Liver (tissue), 3 donors: Measurements from ENCODE around the gene EXOC3.

Source experiments
- GABPA ChIP-seq, 2 donors: IDR thresholded peaks in 1 of 2; conservative IDR thresholded peaks in 1 of 2; 2 replicates each; pipeline ENCODE4 v1.6.1; 2016; ENCODE audit warnings: antibody characterized with exemption in 2 of 2, mild to moderate bottlenecking in 1 of 2, moderate library complexity in 1 of 2
- YY1 ChIP-seq: IDR thresholded peaks from 2 replicates; pipeline ENCODE4 v1.6.1; 2016; ENCODE audit warnings: antibody characterized with exemption, mild to moderate bottlenecking
- TF ChIP-seq, protein P1 (sequence below): fragments of 150-350 bp; IDR thresholded peaks from 2 replicates; pipeline ENCODE4 v1.5.1; 2017; ENCODE audit warnings: improper control_type of control experiment, low read depth, low read length; ENCODE audit not compliant: missing input control
- TF ChIP-seq, protein P2 (sequence below): IDR thresholded peaks from 2 replicates; pipeline ENCODE4 v1.6.1; 2016; ENCODE audit warnings: antibody characterized with exemption
- donor health status: healthy.
- donor health status: healthy.

DNA sequence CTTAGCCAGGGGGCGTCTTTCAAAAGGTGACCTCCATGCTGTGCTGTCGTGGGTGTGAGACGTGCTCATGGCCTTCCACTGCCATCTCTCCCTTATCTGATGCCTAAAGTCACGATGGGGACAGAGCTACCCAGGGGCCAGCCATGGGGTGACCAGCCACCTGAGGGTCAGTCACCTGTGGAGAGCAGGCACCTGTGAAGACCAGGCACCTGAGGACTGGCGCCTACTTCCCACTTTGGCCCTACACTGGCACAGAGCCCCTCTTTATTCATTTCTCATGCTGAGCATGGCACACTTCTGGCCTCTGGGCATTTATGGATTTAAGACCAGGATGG is 6.4 kb upstream of the EXOC3 start:
- TF ChIP-seq YY1 (no peak), GABPA (IDR thresholded peaks at IDR 0.05 in 1 of 2, conservative IDR thresholded peaks at IDR 0.05 in 1 of 2) (no peak)
- TF ChIP-seq, protein P1, sequence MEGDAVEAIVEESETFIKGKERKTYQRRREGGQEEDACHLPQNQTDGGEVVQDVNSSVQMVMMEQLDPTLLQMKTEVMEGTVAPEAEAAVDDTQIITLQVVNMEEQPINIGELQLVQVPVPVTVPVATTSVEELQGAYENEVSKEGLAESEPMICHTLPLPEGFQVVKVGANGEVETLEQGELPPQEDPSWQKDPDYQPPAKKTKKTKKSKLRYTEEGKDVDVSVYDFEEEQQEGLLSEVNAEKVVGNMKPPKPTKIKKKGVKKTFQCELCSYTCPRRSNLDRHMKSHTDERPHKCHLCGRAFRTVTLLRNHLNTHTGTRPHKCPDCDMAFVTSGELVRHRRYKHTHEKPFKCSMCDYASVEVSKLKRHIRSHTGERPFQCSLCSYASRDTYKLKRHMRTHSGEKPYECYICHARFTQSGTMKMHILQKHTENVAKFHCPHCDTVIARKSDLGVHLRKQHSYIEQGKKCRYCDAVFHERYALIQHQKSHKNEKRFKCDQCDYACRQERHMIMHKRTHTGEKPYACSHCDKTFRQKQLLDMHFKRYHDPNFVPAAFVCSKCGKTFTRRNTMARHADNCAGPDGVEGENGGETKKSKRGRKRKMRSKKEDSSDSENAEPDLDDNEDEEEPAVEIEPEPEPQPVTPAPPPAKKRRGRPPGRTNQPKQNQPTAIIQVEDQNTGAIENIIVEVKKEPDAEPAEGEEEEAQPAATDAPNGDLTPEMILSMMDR, result no peak
- TF ChIP-seq, protein P2, sequence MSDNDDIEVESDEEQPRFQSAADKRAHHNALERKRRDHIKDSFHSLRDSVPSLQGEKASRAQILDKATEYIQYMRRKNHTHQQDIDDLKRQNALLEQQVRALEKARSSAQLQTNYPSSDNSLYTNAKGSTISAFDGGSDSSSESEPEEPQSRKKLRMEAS, result no peak
